IMR-90 (cell line): Measurements from ENCODE around the gene CD27. TPM values are rescaled to one million over a fixed set of nuclear protein-coding genes. Genes with fewer than 3 reads are reported as not detected.

Experiments used
- ATAC-seq: fragments of 200-7000 bp; cut with Tn5 transposase; 2 replicates; pipeline ENCODE4 v1.9.1; 2020; ENCODE audit warnings: low read depth, mild to moderate bottlenecking, moderate library complexity
- BruUV-seq: library from RNA; stranded (reverse); fragments of 400-500 nt; replicated peaks from 2 replicates; lab custom pipeline; 2021; lab: Mats Ljungman, UMichigan
- CTCF ChIA-PET: fragments of 300-600 bp; formaldehyde crosslinking; extraction: SDS; loops from one replicate; lab custom pipeline; 2021; ENCODE audit warnings: antibody characterized with exemption; lab: Yijun Ruan, JAX
- POLR2A ChIA-PET: fragments of 300-600 bp; sonication (Branson Sonifier 250); formaldehyde crosslinking; loops from one replicate; lab custom pipeline; 2022; ENCODE audit warnings: antibody characterized with exemption; ENCODE audit not compliant: unreplicated experiment; lab: Charles Lee
- DNase-seq: peaks from one replicate; pipeline ENCODE4 v3.0.0; 2013
- H2AFZ ChIP-seq: replicated peaks from 2 replicates; pipeline ENCODE3; 2013; ENCODE audit warnings: low read length, mild to moderate bottlenecking; ENCODE audit not compliant: poor library complexity
- H2AK5ac ChIP-seq: 2 replicates; pipeline ENCODE4 v1.6.1; 2013; ENCODE audit warnings: low read depth, low read length, inconsistent platforms
- H2AK9ac ChIP-seq: replicated peaks from 2 replicates; pipeline ENCODE3; 2013; ENCODE audit warnings: mild to moderate bottlenecking, low read depth, low read length, moderate library complexity; ENCODE audit not compliant: poor library complexity
- H2BK120ac ChIP-seq: 2 replicates; pipeline ENCODE4 v1.6.1; 2013; ENCODE audit warnings: low read depth, low read length, inconsistent platforms
- H2BK15ac ChIP-seq: 3 replicates; pipeline ENCODE4 v1.6.1; 2013; ENCODE audit warnings: low read depth, low read length, inconsistent platforms
- H2BK20ac ChIP-seq: 2 replicates; pipeline ENCODE4 v1.6.1; 2013; ENCODE audit warnings: low read depth, mild to moderate bottlenecking, inconsistent platforms, low read length, moderate library complexity
- H2BK5ac ChIP-seq: 2 replicates; pipeline ENCODE4 v1.6.1; 2013; ENCODE audit warnings: mild to moderate bottlenecking, low read depth, low read length, inconsistent platforms; ENCODE audit not compliant: poor library complexity, severe bottlenecking
- H3K14ac ChIP-seq: replicated peaks from 2 replicates; pipeline ENCODE4 v1.6.1; 2013; ENCODE audit warnings: low read depth, low read length, inconsistent platforms
- H3K18ac ChIP-seq: 2 replicates; pipeline ENCODE4 v1.6.1; 2013; ENCODE audit warnings: low read depth, low read length, control low read depth
- H3K23ac ChIP-seq: 2 replicates; pipeline ENCODE4 v1.6.1; 2013; ENCODE audit warnings: low read depth, low read length, inconsistent platforms
- H3K27ac ChIP-seq: 2 replicates; pipeline ENCODE4 v1.5.1; 2013; ENCODE audit warnings: mild to moderate bottlenecking, control low read depth, low read length; ENCODE audit not compliant: insufficient read depth
- H3K27me3 ChIP-seq: 2 replicates; pipeline ENCODE4 v1.6.1; 2013; ENCODE audit warnings: low read length; ENCODE audit not compliant: control insufficient read depth, insufficient read depth
- H3K36me3 ChIP-seq: 2 replicates; pipeline ENCODE4 v1.6.1; 2013; ENCODE audit warnings: low read length, mixed read lengths; ENCODE audit not compliant: control insufficient read depth, insufficient read depth
- H3K4ac ChIP-seq: 2 replicates; pipeline ENCODE4 v1.6.1; 2013; ENCODE audit warnings: low read depth, low read length, inconsistent platforms
- H3K4me1 ChIP-seq: 2 replicates; pipeline ENCODE4 v1.6.1; 2013; ENCODE audit warnings: low read length, mixed read lengths; ENCODE audit not compliant: control insufficient read depth, insufficient read depth
- H3K4me2 ChIP-seq: 2 replicates; pipeline ENCODE4 v1.6.1; 2013; ENCODE audit warnings: low read depth, mild to moderate bottlenecking, control low read depth, low read length, moderate library complexity
- H3K4me3 ChIP-seq: 2 replicates; pipeline ENCODE4 v1.5.1; 2013; ENCODE audit warnings: low read depth, mild to moderate bottlenecking, control low read depth, low read length, moderate library complexity; ENCODE audit not compliant: insufficient read depth
- H3K56ac ChIP-seq: 2 replicates; pipeline ENCODE4 v1.6.1; 2013; ENCODE audit warnings: low read length, inconsistent platforms; ENCODE audit not compliant: insufficient read depth; ENCODE audit errors: extremely low read depth
- H3K79me1 ChIP-seq, 2 experiments: 2 replicates each; pipeline ENCODE4 v1.6.1; 2013; ENCODE audit warnings: low read length in 2 of 2, inconsistent platforms in 1 of 2, low read depth in 1 of 2
- H3K9ac ChIP-seq: 2 replicates; pipeline ENCODE4 v1.6.1; 2013; ENCODE audit warnings: low read depth, low read length, control low read depth
- H3K9me1 ChIP-seq: 2 replicates; pipeline ENCODE4 v1.6.1; 2013; ENCODE audit warnings: low read length, inconsistent platforms; ENCODE audit not compliant: insufficient read depth
- H3K9me3 ChIP-seq: 2 replicates; pipeline ENCODE4 v1.6.1; 2013; ENCODE audit warnings: low read length; ENCODE audit not compliant: control insufficient read depth, insufficient read depth
- H4K20me1 ChIP-seq: 2 replicates; pipeline ENCODE4 v1.6.1; 2013; ENCODE audit warnings: low read length, inconsistent platforms; ENCODE audit not compliant: insufficient read depth
- H4K5ac ChIP-seq: 2 replicates; pipeline ENCODE4 v1.6.1; 2013; ENCODE audit warnings: mild to moderate bottlenecking, low read depth, low read length, control low read depth
- H4K8ac ChIP-seq, 2 experiments: 2 replicates each; pipeline ENCODE4 v1.6.1; 2013; ENCODE audit warnings: low read depth in 2 of 2, low read length in 2 of 2, control low read depth in 1 of 2, inconsistent platforms in 1 of 2
- H4K91ac ChIP-seq: 2 replicates; pipeline ENCODE4 v1.6.1; 2013; ENCODE audit warnings: low read depth, low read length, inconsistent platforms; ENCODE audit not compliant: insufficient read depth
- BHLHE40 ChIP-seq: fragments of 150-350 bp; IDR thresholded peaks from 2 replicates; pipeline ENCODE4 v1.6.1; 2016; ENCODE audit warnings: mild to moderate bottlenecking, low read depth, low read length
- CTCF ChIP-seq: conservative IDR thresholded peaks from 2 replicates; pipeline ENCODE4 v1.5.1; 2012; ENCODE audit warnings: mild to moderate bottlenecking, low read depth, low read length, improper control_type of control experiment
- ELK1 ChIP-seq: fragments of 150-350 bp; IDR thresholded peaks from 2 replicates; pipeline ENCODE4 v1.6.1; 2016; ENCODE audit warnings: low read depth, mild to moderate bottlenecking, low read length, moderate library complexity, borderline replicate concordance
- FOS ChIP-seq: fragments of 150-350 bp; IDR thresholded peaks from 2 replicates; pipeline ENCODE4 v1.6.1; 2016; ENCODE audit warnings: low read depth, low read length
- MAFK ChIP-seq: IDR thresholded peaks from 2 replicates; pipeline ENCODE4 v1.6.1; 2012; ENCODE audit warnings: low read depth, low read length, improper control_type of control experiment
- MAZ ChIP-seq: IDR thresholded peaks from 2 replicates; pipeline ENCODE4 v1.6.1; 2012; ENCODE audit warnings: low read depth, mild to moderate bottlenecking, low read length, improper control_type of control experiment, moderate library complexity, borderline replicate concordance
- MXI1 ChIP-seq: IDR thresholded peaks from 2 replicates; pipeline ENCODE4 v1.6.1; 2012; ENCODE audit warnings: low read depth, mild to moderate bottlenecking, low read length, moderate library complexity, borderline replicate concordance
- NFE2L2 ChIP-seq: fragments of 150-350 bp; IDR thresholded peaks from 2 replicates; pipeline ENCODE4 v1.6.1; 2016; ENCODE audit warnings: low read depth, mild to moderate bottlenecking, low read length
- POLR2A ChIP-seq: IDR thresholded peaks from 2 replicates; pipeline ENCODE4 v1.6.1; 2012; ENCODE audit warnings: mild to moderate bottlenecking, low read depth, low read length
- RAD21 ChIP-seq: IDR thresholded peaks from 2 replicates; pipeline ENCODE4 v1.6.1; 2012; ENCODE audit warnings: low read length, improper control_type of control experiment
- RCOR1 ChIP-seq: IDR thresholded peaks from 2 replicates; pipeline ENCODE4 v1.6.1; 2012; ENCODE audit warnings: mild to moderate bottlenecking, low read length, improper control_type of control experiment; ENCODE audit not compliant: insufficient replicate concordance
- RFX5 ChIP-seq: IDR thresholded peaks from 2 replicates; pipeline ENCODE4 v1.8.0; 2012; ENCODE audit warnings: low read depth, mild to moderate bottlenecking, low read length, moderate library complexity
- SMC3 ChIP-seq: fragments of 150-350 bp; IDR thresholded peaks from 2 replicates; pipeline ENCODE4 v1.6.1; 2016; ENCODE audit warnings: low read depth, mild to moderate bottlenecking, antibody characterized with exemption, low read length, moderate library complexity
- USF2 ChIP-seq: fragments of 150-350 bp; IDR thresholded peaks from 2 replicates; pipeline ENCODE4 v1.6.1; 2017; ENCODE audit warnings: mild to moderate bottlenecking, antibody characterized with exemption, low read length, low read depth
- WGBS, 2 experiments: methylation state at CpG; one replicate each; pipeline versions ENCODE4 v1.1.5 to v1.1.7; 2013; ENCODE audit warnings: missing lambda C conversion rate in 2 of 2; ENCODE audit not compliant: insufficient read length in 1 of 2; ENCODE audit errors: extremely low coverage in 2 of 2; 5-methylcytosine and 5-hydroxymethylcytosine counted together
- dilution Hi-C: fragments of 300-500 bp; cut with HindIII; formaldehyde crosslinking; loops from one replicate; pipeline ENCODE4 v1.14.3; 2018; ENCODE audit warnings: low sequenced_read_pairs; ENCODE audit not compliant: unreplicated experiment
- in situ Hi-C: fragments of 300-500 bp; cut with MboI; formaldehyde crosslinking; loops from 3 replicates; pipeline ENCODE4 v1.14.3; 2019; ENCODE audit warnings: low sequenced_read_pairs, inconsistent platforms, mixed read lengths
- intact Hi-C: fragments of 100-400 bp; cut with micrococcal nuclease; formaldehyde crosslinking; loops from 2 replicates; pipeline ENCODE4 v1.10.0; 2022
- polyA plus RNA-seq, 3 experiments: library from polyadenylated mRNA; depleted of rRNA; stranded (reverse); fragments of >200 nt; gene quantifications; 2 replicates each; pipeline ENCODE4 v1.2.3, GENCODE V29; 2012; ENCODE audit warnings: low replicate concordance in 1 of 3
- total RNA-seq: library from RNA; depleted of rRNA; stranded (reverse); fragments of >200 nt; gene quantifications from 2 replicates; pipeline ENCODE4 v1.2.3, GENCODE V29; 2012

The CD27 gene
- total and polyA plus RNA-seq, 2 of the 4 experiments (the other 2 are of a cell fraction) = 0.07 TPM; not detected in 1

DNA sequence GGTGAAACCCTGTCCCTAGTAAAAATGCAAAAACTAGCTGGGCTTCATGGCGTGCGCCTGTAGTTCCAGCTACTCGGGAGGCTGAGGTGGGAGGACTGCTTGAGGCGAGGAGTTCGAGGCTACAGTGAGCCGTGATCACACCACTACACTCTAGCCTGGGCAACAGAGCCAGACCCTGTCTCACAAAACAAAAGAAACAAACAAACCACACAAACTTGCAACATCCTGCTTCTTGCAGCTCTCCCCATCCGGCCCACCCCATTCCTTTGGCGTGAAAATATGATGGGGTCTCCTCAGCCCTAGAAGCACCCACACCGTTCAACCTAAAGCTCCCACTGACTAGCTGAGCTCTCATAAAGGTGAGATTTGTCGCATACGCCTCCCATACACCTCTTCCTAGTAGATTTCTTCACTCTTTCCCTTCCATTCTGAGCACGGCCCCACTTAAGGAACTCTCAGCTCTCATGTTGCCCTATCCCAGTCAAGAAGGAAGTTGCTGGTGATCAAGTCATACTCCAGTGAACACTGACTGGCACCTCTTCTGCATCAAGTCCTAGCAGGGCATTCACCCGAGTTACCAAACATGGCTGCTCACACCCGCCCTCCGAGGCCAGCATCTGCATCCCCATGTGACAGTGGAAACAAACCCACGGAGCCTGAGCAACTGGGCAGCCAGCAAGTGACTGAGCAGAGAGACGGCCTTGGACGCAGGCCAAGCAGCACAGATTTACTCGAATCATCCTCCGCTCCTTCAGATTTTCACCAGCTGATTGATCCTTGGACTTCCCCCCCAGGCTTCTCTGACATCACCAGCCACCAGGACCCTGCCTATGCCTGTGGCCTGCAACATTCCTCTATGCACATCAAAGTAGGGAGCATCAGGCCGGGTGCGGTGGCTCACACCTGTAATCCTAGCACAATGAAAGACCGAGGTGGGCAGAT is 18.9 kb upstream of the CD27 start:
- DNase-seq = peak; percentile 6
- Histone ChIP-seq H3K4ac (no peak overlapping the region), H3K4me2 (no peak overlapping the region), H4K5ac (no peak overlapping the region), H3K4me3 (no peak overlapping the region), H4K8ac (no peak overlapping the region), H2AFZ (no peak overlapping the region), H3K36me3 (no peaks in the 10 kb centered on the region), H2BK5ac (no peak overlapping the region), H3K9ac (no peak overlapping the region), H2BK20ac (no peak overlapping the region), H3K14ac (no peak overlapping the region), H2BK15ac (no peak overlapping the region), H3K56ac (no peak overlapping the region), H3K27me3 (no peaks in the 10 kb centered on the region), H4K91ac (no peak overlapping the region), H2AK9ac (no peak overlapping the region), H3K4me1 (peaks cover 4% of the 10 kb centered on the region), H2BK120ac (no peak overlapping the region), H3K9me3 (no peaks in the 10 kb centered on the region), H2AK5ac (no peak overlapping the region), H3K9me1 (peaks cover 6% of the 10 kb centered on the region), H3K18ac (no peak overlapping the region), H3K79me1 (no peaks in the 10 kb centered on the region), H3K23ac (no peak overlapping the region), H3K27ac (no peak overlapping the region), H4K20me1 (no peaks in the 10 kb centered on the region)
- intact Hi-C loops = no loop called here
- BruUV-seq = no TSS peak
- CTCF ChIA-PET = interaction anchor here (0.9 kb wide), 1 partner anchor 40 kb away, joined by 4 read pairs; no protein-coding TSS in a partner anchor
- in situ Hi-C loops = no loop called here
- dilution Hi-C loops = no loop called here
- WGBS, 2 experiments = 73% methylated on average over 9 of the region's 23 CpGs; no CpG with 5 or more reads in 1 of the 2 experiments
- POLR2A ChIA-PET = no interaction called here
- no peak for ATAC-seq
- TF ChIP-seq RFX5 (no peak), BHLHE40 (no peak), SMC3 (no peak), NFE2L2 (no peak), FOS (no peak), RCOR1 (no peak), RAD21 (no peak), POLR2A (no peak), USF2 (no peak), CTCF (no peak), ELK1 (no peak), MAZ (no peak), MXI1 (no peak), MAFK (no peak)
